Hepatocyte (in vitro differentiated cells): ENCODE measurements around the gene SLC31A1. TPM values are rescaled to one million over a fixed set of nuclear protein-coding genes. Genes with fewer than 3 reads are reported as not detected.

Experiments
- DNase-seq: peaks from one replicate; pipeline ENCODE4 v3.0.0-alpha.2; 2016; ENCODE audit warnings: low spot score
- H2AFZ ChIP-seq: fragments of 200-600 bp; sonication (generic); 2 replicates; pipeline ENCODE4 v1.6.0; 2016; ENCODE audit warnings: antibody characterized with exemption, mild to moderate bottlenecking
- H3K27ac ChIP-seq: fragments of 200-600 bp; sonication (generic); 2 replicates; pipeline ENCODE4 v1.5.1; 2016; ENCODE audit warnings: mild to moderate bottlenecking
- H3K27me3 ChIP-seq: fragments of 200-600 bp; sonication (generic); 2 replicates; pipeline ENCODE4 v1.6.1; 2016
- H3K36me3 ChIP-seq: fragments of 200-600 bp; sonication (generic); replicated peaks from 2 replicates; pipeline ENCODE4 v1.5.1; 2016; ENCODE audit warnings: low read depth; ENCODE audit not compliant: insufficient read depth
- H3K4me1 ChIP-seq: fragments of 200-600 bp; sonication (generic); 2 replicates; pipeline ENCODE4 v1.5.1; 2016; ENCODE audit warnings: mild to moderate bottlenecking, moderate library complexity; ENCODE audit not compliant: insufficient read depth
- H3K4me2 ChIP-seq: fragments of 200-600 bp; sonication (generic); 2 replicates; pipeline ENCODE4 v1.6.0; 2016
- H3K4me3 ChIP-seq: fragments of 200-600 bp; sonication (generic); 2 replicates; pipeline ENCODE4 v1.5.1; 2016; ENCODE audit warnings: mild to moderate bottlenecking
- H3K79me2 ChIP-seq: fragments of 200-600 bp; sonication (generic); 2 replicates; pipeline ENCODE4 v1.6.0; 2017; ENCODE audit warnings: mild to moderate bottlenecking
- H3K9me2 ChIP-seq: fragments of 200-600 bp; sonication (generic); replicated peaks from 2 replicates; pipeline ENCODE4 v1.6.0; 2017; ENCODE audit warnings: mild to moderate bottlenecking; ENCODE audit not compliant: insufficient read depth
- H3K9me3 ChIP-seq: fragments of 200-600 bp; sonication (generic); 2 replicates; pipeline ENCODE4 v1.5.1; 2016; ENCODE audit warnings: low read depth, mild to moderate bottlenecking
- H4K20me1 ChIP-seq: fragments of 200-600 bp; sonication (generic); 2 replicates; pipeline ENCODE4 v1.6.0; 2016; ENCODE audit warnings: mild to moderate bottlenecking; ENCODE audit not compliant: insufficient read depth, poor library complexity, severe bottlenecking
- CTCF ChIP-seq: fragments of 200-600 bp; sonication (generic); IDR thresholded peaks from 2 replicates; pipeline ENCODE4 v1.5.1; 2016; ENCODE audit warnings: antibody characterized with exemption, mild to moderate bottlenecking; ENCODE audit not compliant: poor library complexity
- EZH2 ChIP-seq: fragments of 200-600 bp; sonication (generic); IDR thresholded peaks from 2 replicates; pipeline ENCODE4 v1.6.1; 2016; ENCODE audit warnings: antibody characterized with exemption, mild to moderate bottlenecking, borderline replicate concordance
- EZH2phosphoT487 ChIP-seq: fragments of 200-600 bp; sonication (generic); IDR thresholded peaks from one replicate; pipeline ENCODE4 v1.6.1; 2018; ENCODE audit warnings: antibody characterized with exemption, mild to moderate bottlenecking, low read depth, moderate library complexity; ENCODE audit not compliant: unreplicated experiment, severe bottlenecking
- WGBS: methylation state at CpG from one replicate; pipeline ENCODE4 v1.1.6; 2016; ENCODE audit warnings: low lambda C conversion rate; ENCODE audit errors: missing lambda C conversion rate; 5-methylcytosine and 5-hydroxymethylcytosine counted together
- polyA plus RNA-seq: library from polyadenylated mRNA; unstranded; fragments of >200 nt; fragmentation: Nextera tagmentation; extraction: Ambion mirVana; gene quantifications from 2 replicates; pipeline ENCODE4 v1.2.1, GENCODE V29; 2016
- total RNA-seq: library from RNA; depleted of rRNA; stranded (reverse); fragments of >200 nt; gene quantifications from 2 replicates; pipeline ENCODE4 v1.2.3, GENCODE V29; 2014

The SLC31A1 gene
- total and polyA plus RNA-seq, 2 experiments from 2014 or later, result 29.7 to 43.3 TPM

- H3K4me3 ChIP-seq, result peak overlapping the region; percentile 19
- H3K9me3 ChIP-seq, result no peaks in the 10 kb centered on the region
- H3K4me2 ChIP-seq, result peak overlapping the region; percentile 85
- no peaks in the 10 kb centered on the region for H4K20me1 ChIP-seq
- H3K27ac ChIP-seq, result peak overlapping the region; percentile 87
- WGBS, result under 1% methylated on average over 15 of the region's 15 CpGs
- H2AFZ ChIP-seq, result peak overlapping the region; percentile 50
- no peaks in the 10 kb centered on the region for H3K9me2 ChIP-seq
- peak; percentile 86 for DNase-seq
- H3K36me3 ChIP-seq, result no peaks in the 10 kb centered on the region
- no peak for TF ChIP-seq EZH2
- TF ChIP-seq CTCF, result peak; percentile 79
- H3K4me1 ChIP-seq, result peaks cover 8% of the 10 kb centered on the region
- no peaks in the 10 kb centered on the region for H3K27me3 ChIP-seq
- H3K79me2 ChIP-seq, result peaks cover 36% of the 10 kb centered on the region
Measured at GRCh38 chr9:113274474-113275156, 53.3 kb downstream of the SLC31A1 start.

- peak; percentile 99 for DNase-seq
- H3K27ac ChIP-seq, result peak within 1 kb of the TSS; percentile 87
- peak within 1 kb of the TSS; percentile 85 for H3K4me2 ChIP-seq
- no peak for TF ChIP-seq CTCF
- peak within 1 kb of the TSS; percentile 41 for H3K4me3 ChIP-seq
- H2AFZ ChIP-seq, result peak within 1 kb of the TSS; percentile 50
- under 1% methylated on average over 57 of the region's 63 CpGs for WGBS
- no peaks in the 10 kb centered on the region for H3K36me3 ChIP-seq
- peaks cover 36% of the 10 kb centered on the region for H3K79me2 ChIP-seq
- no peaks in the 10 kb centered on the region for H3K9me2 ChIP-seq
- H3K27me3 ChIP-seq, result no peaks in the 10 kb centered on the region
- peaks cover 8% of the 10 kb centered on the region for H3K4me1 ChIP-seq
- no peaks in the 10 kb centered on the region for H4K20me1 ChIP-seq
- no peaks in the 10 kb centered on the region for H3K9me3 ChIP-seq
Measured at GRCh38 chr9:113275157-113276131, 54.1 kb downstream of the SLC31A1 start, which contains the start of the genes CDC26 and PRPF4. TSS of gene CDC26 (minus strand) at chr9:113275572. CDS start at chr9:113272507, 3,065 bp downstream. TSS of gene PRPF4 (plus strand) at chr9:113275658. CDS start at chr9:113275744, 86 bp downstream.

DNA sequence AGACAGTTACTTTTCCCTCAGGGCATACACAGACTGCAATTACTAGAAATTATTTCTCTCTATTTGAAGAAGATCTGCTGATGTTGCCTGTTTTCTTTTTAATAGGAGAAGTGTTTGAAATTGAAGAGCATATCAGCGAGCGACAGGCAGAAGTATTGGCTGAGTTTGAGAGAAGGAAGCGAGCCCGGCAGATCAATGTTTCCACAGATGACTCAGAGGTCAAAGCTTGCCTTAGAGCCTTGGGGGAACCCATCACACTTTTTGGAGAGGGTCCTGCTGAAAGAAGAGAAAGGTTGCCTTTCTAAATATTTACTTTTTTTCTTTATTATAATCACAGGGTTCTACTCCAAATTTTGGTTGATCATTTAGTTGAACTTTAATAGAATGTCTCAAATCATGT lies 57.5 kb downstream of the SLC31A1 start:
- no peak overlapping the region for H3K4me3 ChIP-seq
- H3K27me3 ChIP-seq, result no peaks in the 10 kb centered on the region
- WGBS, result 90% methylated on average over 4 of the region's 4 CpGs
- no peaks in the 10 kb centered on the region for H4K20me1 ChIP-seq
- H3K4me2 ChIP-seq, result no peak overlapping the region
- H3K27ac ChIP-seq, result no peak overlapping the region
- no peaks in the 10 kb centered on the region for H3K36me3 ChIP-seq
- H3K9me2 ChIP-seq, result no peaks in the 10 kb centered on the region
- no peak for DNase-seq
- H3K79me2 ChIP-seq, result peaks cover 27% of the 10 kb centered on the region
- H3K4me1 ChIP-seq, result peaks cover 8% of the 10 kb centered on the region
- H2AFZ ChIP-seq, result no peak overlapping the region
- no peaks in the 10 kb centered on the region for H3K9me3 ChIP-seq
- TF ChIP-seq EZH2, result no peak
- TF ChIP-seq CTCF, result no peak
- no peak for TF ChIP-seq EZH2phosphoT487
